ENCODE measurements around the gene SOX6.

The SOX6 gene

GRCh38 chr11:16012125-16012751 lies 344.1 kb downstream of the SOX6 start:
- peaks cover 3% of the 10 kb centered on the region for H3K36me3 Mint-ChIP-seq (ENCODE audit: low read depth)
- no peaks in the 10 kb centered on the region for H3K27me3 Mint-ChIP-seq (ENCODE audit: low read depth, poor library complexity)
- DNase-seq: no peak
- H3K9me3 Mint-ChIP-seq: no peaks in the 10 kb centered on the region
- peak overlapping the region; percentile 96 for H3K27ac Mint-ChIP-seq
- TF ChIP-seq CTCF (IDR thresholded peaks at IDR 0.05): no peak
- no peak overlapping the region for H3K4me3 Mint-ChIP-seq
- H3K4me1 Mint-ChIP-seq: peaks cover 76% of the 10 kb centered on the region

GRCh38 chr11:16011396-16011795 lies 344.9 kb downstream of the SOX6 start:
- no peak overlapping the region for H3K27ac Mint-ChIP-seq

GRCh38 chr11:16009021-16009420 lies 347.3 kb downstream of the SOX6 start:
- no peak for TF ChIP-seq CTCF (IDR thresholded peaks at IDR 0.05)
- DNase-seq: no peak
- H3K27ac Mint-ChIP-seq: no peak overlapping the region
- peaks cover 6% of the 10 kb centered on the region for H3K36me3 Mint-ChIP-seq (ENCODE audit: low read depth)
- no peaks in the 10 kb centered on the region for H3K9me3 Mint-ChIP-seq
- H3K27me3 Mint-ChIP-seq (ENCODE audit: low read depth, poor library complexity): no peaks in the 10 kb centered on the region
- peaks cover 47% of the 10 kb centered on the region for H3K4me1 Mint-ChIP-seq
- no peak overlapping the region for H3K4me3 Mint-ChIP-seq

More at GRCh38 chr11:16011396-16011795, 344.9 kb downstream of the SOX6 start:
- Mint-ChIP-seq H3K4me3 (no peak overlapping the region), H3K27me3 (ENCODE audit: low read depth, poor library complexity) (no peaks in the 10 kb centered on the region), H3K36me3 (ENCODE audit: low read depth) (peaks cover 6% of the 10 kb centered on the region), H3K9me3 (no peaks in the 10 kb centered on the region), H3K4me1 (peaks cover 70% of the 10 kb centered on the region)
- no peak for DNase-seq
- TF ChIP-seq CTCF (IDR thresholded peaks at IDR 0.05): no peak

GRCh38 chr11:16007514-16007913 lies 348.8 kb downstream of the SOX6 start:
- no peaks in the 10 kb centered on the region for H3K9me3 Mint-ChIP-seq
- H3K4me3 Mint-ChIP-seq: no peak overlapping the region
- peaks cover 6% of the 10 kb centered on the region for H3K36me3 Mint-ChIP-seq (ENCODE audit: low read depth)
- no peak for TF ChIP-seq CTCF (IDR thresholded peaks at IDR 0.05)
- no peaks in the 10 kb centered on the region for H3K27me3 Mint-ChIP-seq (ENCODE audit: low read depth, poor library complexity)
- no peak overlapping the region for H3K27ac Mint-ChIP-seq
- no peak for DNase-seq
- H3K4me1 Mint-ChIP-seq: peaks cover 37% of the 10 kb centered on the region

GRCh38 chr11:16002942-16003341 lies 353.4 kb downstream of the SOX6 start:
- no peak for TF ChIP-seq CTCF (IDR thresholded peaks at IDR 0.05)
- Mint-ChIP-seq H3K4me3 (no peak overlapping the region), H3K36me3 (ENCODE audit: low read depth) (peaks cover 10% of the 10 kb centered on the region), H3K4me1 (peaks cover 29% of the 10 kb centered on the region), H3K27me3 (ENCODE audit: low read depth, poor library complexity) (no peaks in the 10 kb centered on the region), H3K9me3 (no peaks in the 10 kb centered on the region), H3K27ac (peak overlapping the region; percentile 6)
- DNase-seq: no peak

- Mint-ChIP-seq H3K4me3 (no peak overlapping the region), H3K4me1 (peaks cover 29% of the 10 kb centered on the region), H3K36me3 (ENCODE audit: low read depth) (peaks cover 5% of the 10 kb centered on the region), H3K27ac (peak overlapping the region; percentile 77), H3K27me3 (ENCODE audit: low read depth, poor library complexity) (no peaks in the 10 kb centered on the region), H3K9me3 (no peaks in the 10 kb centered on the region)
- TF ChIP-seq CTCF (IDR thresholded peaks at IDR 0.05): no peak
- no peak for DNase-seq
Observed at GRCh38 chr11:16001899-16002426, 354.4 kb downstream of the SOX6 start.

Measured in nephron progenitor cell (in vitro differentiated cells).